ENCODE measurements around the gene COL19A1.
"Not testable (repeated sequence)": the region's sequence is repeated elsewhere in the genome, so short reads cannot be mapped to it uniquely, and the experiment has no call there.

COL19A1 gene

DNA sequence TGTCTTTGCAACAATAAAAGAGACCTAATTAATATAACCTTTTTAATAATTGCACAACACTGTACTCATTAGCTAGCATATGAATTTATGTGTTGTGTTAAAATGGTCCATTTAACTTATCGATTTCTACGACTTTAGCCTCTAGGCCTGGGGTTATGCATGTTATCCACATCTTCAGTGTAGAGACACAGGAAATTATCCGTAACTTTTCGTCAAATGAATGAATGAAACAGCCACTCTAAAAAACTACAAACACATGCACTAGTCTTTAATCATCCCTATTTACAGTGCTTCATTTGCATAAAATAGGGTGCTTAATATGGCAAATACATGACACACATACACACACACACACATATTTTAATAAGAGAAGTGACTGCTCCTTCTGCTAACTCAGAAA, 47.2 kb upstream of the COL19A1 start:
- no peak for TF ChIP-seq CTCF (IDR thresholded peaks at IDR 0.05; ENCODE audit: insufficient read depth, low read length, poor library complexity, severe bottlenecking)
- no peak for TF ChIP-seq EZH2phosphoT487 (conservative IDR thresholded peaks at IDR 0.05; ENCODE audit: low read length)
- H4K20me1 ChIP-seq (ENCODE audit: low read depth, low read length), result no peaks in the 10 kb centered on the region

GRCh38 chr6:69820018-69820417, 46.3 kb upstream of the COL19A1 start:
- no peaks in the 10 kb centered on the region for H3K36me3 ChIP-seq (ENCODE audit: low read length)
- no peak overlapping the region for H2AFZ ChIP-seq (ENCODE audit: low read depth, low read length, severe bottlenecking)
- no peaks in the 10 kb centered on the region for H3K9me3 ChIP-seq (ENCODE audit: insufficient read depth, low read length)
- H3K4me3 ChIP-seq (ENCODE audit: insufficient read depth, low read length, poor library complexity, severe bottlenecking), result no peak overlapping the region
- no peaks in the 10 kb centered on the region for H4K20me1 ChIP-seq (ENCODE audit: low read depth, low read length)
- TF ChIP-seq CTCF (IDR thresholded peaks at IDR 0.05; ENCODE audit: insufficient read depth, low read length, poor library complexity, severe bottlenecking), result no peak
- no peak for TF ChIP-seq EZH2phosphoT487 (conservative IDR thresholded peaks at IDR 0.05; ENCODE audit: low read length)
- H3K4me2 ChIP-seq (ENCODE audit: low read depth, low read length, poor library complexity, severe bottlenecking), result no peak overlapping the region
- no peak overlapping the region for H3K27ac ChIP-seq (ENCODE audit: low read depth, low read length)
- no peak overlapping the region for H3K9ac ChIP-seq (ENCODE audit: low read length)
- no peaks in the 10 kb centered on the region for H3K79me2 ChIP-seq (ENCODE audit: insufficient read depth, low read length)
- H3K9me2 ChIP-seq (replicated peaks; ENCODE audit: insufficient read depth, low read length), result no peaks in the 10 kb centered on the region
- H3F3A ChIP-seq (ENCODE audit: insufficient read depth), result no peaks in the 10 kb centered on the region
- H3K27me3 ChIP-seq (ENCODE audit: low read length), result no peaks in the 10 kb centered on the region

More for the DNA sequence above, 47.2 kb upstream of the COL19A1 start:
- Histone ChIP-seq H3K79me2 (ENCODE audit: insufficient read depth, low read length) (no peaks in the 10 kb centered on the region), H3K9me3 (ENCODE audit: insufficient read depth, low read length) (no peaks in the 10 kb centered on the region), H3K27ac (ENCODE audit: low read depth, low read length) (no peak overlapping the region), H3K36me3 (ENCODE audit: low read length) (no peaks in the 10 kb centered on the region), H3K9me2 (replicated peaks; ENCODE audit: insufficient read depth, low read length) (no peaks in the 10 kb centered on the region), H3K9ac (ENCODE audit: low read length) (no peak overlapping the region), H3K4me3 (ENCODE audit: insufficient read depth, low read length, poor library complexity, severe bottlenecking) (no peak overlapping the region), H3K27me3 (ENCODE audit: low read length) (no peaks in the 10 kb centered on the region), H2AFZ (ENCODE audit: low read depth, low read length, severe bottlenecking) (no peak overlapping the region), H3K4me2 (ENCODE audit: low read depth, low read length, poor library complexity, severe bottlenecking) (no peak overlapping the region), H3F3A (ENCODE audit: insufficient read depth) (no peaks in the 10 kb centered on the region)

DNA sequence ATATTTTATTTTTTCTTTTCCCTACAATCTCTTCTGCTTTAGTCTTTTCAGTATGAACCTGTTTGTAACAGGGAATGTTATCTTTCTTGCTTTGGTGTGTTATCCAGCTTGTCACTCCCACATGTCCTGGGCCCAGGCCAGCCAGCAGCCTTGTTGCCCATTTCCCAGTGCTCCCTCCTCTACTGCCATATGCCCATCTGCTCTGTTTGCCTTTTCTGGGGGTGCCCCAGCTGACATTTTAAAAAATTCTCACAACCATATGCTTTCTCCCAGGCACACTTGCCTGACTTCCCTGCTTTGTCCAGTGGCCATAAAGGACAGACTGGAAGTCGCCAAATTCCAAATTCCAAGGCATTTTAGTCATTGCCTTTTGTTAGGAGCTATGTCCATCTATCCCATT, 45.9 kb upstream of the COL19A1 start:
- no peak for TF ChIP-seq EZH2phosphoT487 (conservative IDR thresholded peaks at IDR 0.05; ENCODE audit: low read length)
- TF ChIP-seq CTCF (IDR thresholded peaks at IDR 0.05; ENCODE audit: insufficient read depth, low read length, poor library complexity, severe bottlenecking), result no peak
- Histone ChIP-seq H3K4me3 (ENCODE audit: insufficient read depth, low read length, poor library complexity, severe bottlenecking) (no peak overlapping the region), H3K36me3 (ENCODE audit: low read length) (no peaks in the 10 kb centered on the region), H3K79me2 (ENCODE audit: insufficient read depth, low read length) (no peaks in the 10 kb centered on the region), H3K9me3 (ENCODE audit: insufficient read depth, low read length) (no peaks in the 10 kb centered on the region), H3K27me3 (ENCODE audit: low read length) (no peaks in the 10 kb centered on the region), H3K9ac (ENCODE audit: low read length) (no peak overlapping the region), H3K4me2 (ENCODE audit: low read depth, low read length, poor library complexity, severe bottlenecking) (no peak overlapping the region), H3K9me2 (replicated peaks; ENCODE audit: insufficient read depth, low read length) (no peaks in the 10 kb centered on the region), H4K20me1 (ENCODE audit: low read depth, low read length) (no peaks in the 10 kb centered on the region), H3K27ac (ENCODE audit: low read depth, low read length) (no peak overlapping the region), H2AFZ (ENCODE audit: low read depth, low read length, severe bottlenecking) (no peak overlapping the region), H3F3A (ENCODE audit: insufficient read depth) (no peaks in the 10 kb centered on the region)

DNA sequence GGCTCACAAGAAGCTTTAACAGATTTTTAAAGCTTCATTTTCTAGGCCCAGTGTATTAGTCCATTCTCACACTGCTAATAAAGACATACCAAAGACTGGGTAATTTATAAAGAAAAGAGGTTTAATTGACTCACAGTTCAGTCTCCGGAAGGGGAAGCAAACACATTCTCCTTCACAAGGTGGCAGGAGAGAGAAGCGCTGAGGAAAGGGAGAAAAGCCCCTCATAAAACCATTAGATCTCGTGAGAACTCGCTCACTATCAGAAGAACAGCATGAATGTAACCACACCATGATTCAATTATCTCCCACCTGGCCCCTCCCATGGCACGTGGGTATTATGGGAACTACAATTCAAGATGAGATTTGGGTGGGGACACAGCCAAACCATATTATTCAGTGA, 42.0 kb upstream of the COL19A1 start:
- not testable (repeated sequence) for H3K27ac ChIP-seq (ENCODE audit: low read depth, low read length); H4K20me1 ChIP-seq (ENCODE audit: low read depth, low read length); H3K4me3 ChIP-seq (ENCODE audit: insufficient read depth, low read length, poor library complexity, severe bottlenecking); H3K79me2 ChIP-seq (ENCODE audit: insufficient read depth, low read length); H3K4me2 ChIP-seq (ENCODE audit: low read depth, low read length, poor library complexity, severe bottlenecking); H3K9me3 ChIP-seq (ENCODE audit: insufficient read depth, low read length); H3F3A ChIP-seq (ENCODE audit: insufficient read depth); H3K9ac ChIP-seq (ENCODE audit: low read length); H3K36me3 ChIP-seq (ENCODE audit: low read length); H3K9me2 ChIP-seq (replicated peaks; ENCODE audit: insufficient read depth, low read length); H3K27me3 ChIP-seq (ENCODE audit: low read length); H2AFZ ChIP-seq (ENCODE audit: low read depth, low read length, severe bottlenecking)

Data from SU-DHL-6 (cell line).